GM20000 (cell line): ENCODE results near the gene BRINP3.
A peak's percentile ranks its signal among the peaks of the same experiment; 100 is the strongest.

Experiments
- DNase-seq: peaks from one replicate; pipeline ENCODE4 v3.0.0; 2012; ENCODE audit warnings: low spot score
- CTCF ChIP-seq: IDR thresholded peaks from 2 replicates; pipeline ENCODE4 v1.5.1; 2012; ENCODE audit warnings: mild to moderate bottlenecking, control low read depth; ENCODE audit errors: extremely low read depth, missing control alignments

BRINP3 gene

DNA sequence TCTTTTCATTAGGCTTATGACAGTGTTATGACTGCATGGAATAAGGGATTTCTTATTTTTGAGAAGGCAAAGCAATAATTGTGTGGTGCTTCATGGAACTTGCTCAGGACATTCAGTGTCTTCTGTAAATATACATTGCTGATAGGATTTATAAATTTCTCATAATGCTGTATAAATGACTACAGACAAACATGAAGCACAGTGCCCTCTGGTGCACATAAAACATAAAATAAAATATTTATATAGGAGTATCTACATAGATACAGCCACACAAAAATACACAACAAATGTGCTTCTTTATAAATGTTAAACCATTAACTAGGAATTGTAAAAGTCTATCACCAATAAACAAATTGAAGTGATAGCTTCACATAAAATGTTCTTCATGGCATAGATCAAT is 24.1 kb downstream of the BRINP3 start:
- no peak for TF ChIP-seq CTCF

DNA sequence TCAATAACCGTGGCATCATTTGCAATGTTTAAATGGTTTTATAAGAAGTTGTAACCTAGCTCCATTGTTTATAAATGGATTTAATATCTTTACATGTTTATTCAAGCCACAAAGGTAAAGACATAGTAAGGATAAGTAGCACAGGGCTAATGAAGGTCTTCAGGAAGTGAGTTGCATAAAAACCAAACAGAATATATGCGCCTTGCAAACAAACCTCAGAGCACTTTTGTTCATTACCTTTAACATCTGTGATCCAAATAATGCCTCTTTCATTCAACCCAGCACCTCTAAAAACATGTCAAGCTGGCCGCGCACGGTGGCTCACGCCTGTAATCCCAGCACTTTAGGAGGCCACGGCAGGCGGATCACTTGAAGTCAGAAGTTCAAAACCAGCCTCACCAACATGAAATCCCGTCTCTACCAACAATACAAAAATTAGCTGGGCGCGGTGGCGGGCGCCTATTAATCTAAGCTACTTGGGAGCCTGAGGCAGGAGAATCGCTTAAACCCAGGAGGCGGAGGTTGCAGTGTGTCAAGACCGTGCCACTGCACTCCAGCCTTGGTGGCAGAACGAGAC is 25.3 kb downstream of the BRINP3 start:
- no peak for DNase-seq

More for the DNA sequence above, 24.1 kb downstream of the BRINP3 start:
- no peak for DNase-seq

GRCh38 chr1:190444464-190444863 is 33.2 kb downstream of the BRINP3 start:
- no peak for DNase-seq
- no peak for TF ChIP-seq CTCF

More for the DNA sequence above, 25.3 kb downstream of the BRINP3 start:
- TF ChIP-seq CTCF: no peak

- no peak for DNase-seq
- no peak for TF ChIP-seq CTCF
Measured at GRCh38 chr1:190439447-190439846, 38.2 kb downstream of the BRINP3 start.

- no peak for TF ChIP-seq CTCF
- peak; percentile 2 for DNase-seq
Measured at GRCh38 chr1:190436615-190437014, 41.0 kb downstream of the BRINP3 start.

GRCh38 chr1:190429932-190430331 is 47.7 kb downstream of the BRINP3 start:
- no peak for DNase-seq
- TF ChIP-seq CTCF: no peak

DNA sequence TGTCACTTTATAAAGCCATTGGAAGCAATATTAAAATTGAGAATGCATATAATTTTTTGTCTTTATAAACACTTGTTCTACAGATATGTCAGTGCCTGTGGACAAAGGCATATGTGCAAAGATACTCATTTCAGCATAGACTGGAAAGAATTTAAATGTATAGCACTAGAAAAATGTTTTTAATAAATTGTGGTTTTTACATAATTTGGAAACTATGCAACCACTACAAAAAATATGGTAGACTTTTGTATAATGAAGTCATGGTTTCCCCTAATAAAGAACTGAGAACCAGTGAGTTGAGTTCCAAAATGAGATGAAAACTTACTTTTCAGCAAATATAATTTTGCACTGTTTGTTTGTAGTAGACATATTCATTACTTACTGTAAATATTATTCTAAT is 48.5 kb downstream of the BRINP3 start:
- TF ChIP-seq CTCF: no peak
- DNase-seq: no peak
